HG03175 (cell line): ENCODE results near the gene EXOC4.

Experiments
- ATAC-seq: cut with Tn5 transposase; IDR thresholded peaks from one replicate; pipeline ENCODE4 v1.9.1; 2021; ENCODE audit warnings: mild to moderate bottlenecking, moderate library complexity; ENCODE audit not compliant: unreplicated experiment

The EXOC4 gene

DNA sequence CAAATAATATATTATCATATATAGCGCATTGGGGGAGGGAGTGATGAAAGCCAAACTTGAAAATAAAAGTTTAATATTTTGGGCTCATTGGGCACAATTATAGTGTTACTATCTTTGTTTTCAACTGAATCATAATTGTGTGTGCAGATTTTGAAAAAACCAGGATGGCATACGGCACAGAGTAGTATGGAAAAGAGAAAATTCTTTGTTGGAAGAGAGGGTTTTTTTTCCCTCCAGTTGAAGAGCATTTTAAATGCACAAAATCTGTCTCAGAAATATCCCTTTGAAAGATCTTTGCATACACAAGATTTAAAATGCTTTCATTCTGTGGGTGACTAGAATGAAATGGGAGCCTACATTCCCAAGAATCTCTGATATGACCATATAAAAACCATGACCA lies 269.6 kb downstream of the EXOC4 start:
- no peak for ATAC-seq

DNA sequence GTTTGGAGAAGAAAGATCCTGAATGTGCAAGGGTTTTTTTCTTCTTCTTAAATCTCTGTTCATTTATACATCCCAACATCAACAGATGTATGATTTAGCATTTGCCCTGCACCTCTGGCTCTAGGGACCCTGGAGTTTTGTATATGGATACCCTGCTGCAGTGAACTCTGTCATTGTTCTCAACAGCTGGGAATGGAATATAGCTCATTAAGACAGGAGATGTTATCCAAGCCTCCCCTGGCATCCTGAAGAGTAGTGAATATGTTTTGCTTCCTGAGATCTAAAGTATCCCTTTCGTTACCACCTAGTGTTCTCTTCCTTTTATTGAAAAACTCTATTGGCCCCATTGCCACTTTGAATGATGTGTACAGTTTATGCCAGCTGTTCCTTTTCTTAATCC lies 275.9 kb downstream of the EXOC4 start:
- no peak for ATAC-seq

DNA sequence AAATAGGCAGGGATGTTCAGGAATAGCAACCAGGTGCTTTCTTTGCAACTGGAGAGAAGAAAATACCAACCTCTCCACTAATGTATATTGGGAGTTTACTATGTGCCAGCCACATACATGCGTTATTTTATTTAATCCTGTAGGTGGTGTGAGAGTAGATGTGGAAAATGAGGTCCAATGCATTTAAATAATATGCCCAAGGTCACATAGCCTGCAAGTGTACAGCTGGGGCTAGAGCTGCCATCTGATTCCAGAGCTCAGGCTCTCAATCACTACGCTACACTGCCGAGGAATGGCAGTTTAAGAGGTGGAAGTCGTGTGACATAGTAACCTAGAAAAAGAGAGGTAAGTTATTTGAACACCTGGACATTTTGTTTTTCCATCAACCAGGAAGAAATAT lies 277.0 kb downstream of the EXOC4 start:
- no peak for ATAC-seq

DNA sequence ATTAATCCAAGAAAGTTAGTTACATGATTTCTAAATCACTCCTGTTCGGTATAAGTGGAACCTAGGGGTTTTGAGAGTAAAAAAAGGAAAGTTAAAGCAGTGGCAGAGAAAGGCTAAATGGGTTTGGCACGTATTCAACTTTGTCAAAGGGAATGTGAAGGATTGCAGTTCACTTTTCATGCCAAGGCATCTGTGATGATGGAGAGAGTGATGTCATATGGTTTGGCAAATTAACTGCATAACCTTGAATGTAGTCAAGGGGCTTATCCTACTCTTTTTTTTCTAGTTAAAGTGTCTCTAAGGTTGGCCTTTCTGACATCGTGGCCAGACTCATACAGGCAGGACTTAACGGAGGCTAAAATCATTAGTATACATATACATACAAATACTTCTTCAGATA lies 277.8 kb downstream of the EXOC4 start:
- ATAC-seq: no peak

DNA sequence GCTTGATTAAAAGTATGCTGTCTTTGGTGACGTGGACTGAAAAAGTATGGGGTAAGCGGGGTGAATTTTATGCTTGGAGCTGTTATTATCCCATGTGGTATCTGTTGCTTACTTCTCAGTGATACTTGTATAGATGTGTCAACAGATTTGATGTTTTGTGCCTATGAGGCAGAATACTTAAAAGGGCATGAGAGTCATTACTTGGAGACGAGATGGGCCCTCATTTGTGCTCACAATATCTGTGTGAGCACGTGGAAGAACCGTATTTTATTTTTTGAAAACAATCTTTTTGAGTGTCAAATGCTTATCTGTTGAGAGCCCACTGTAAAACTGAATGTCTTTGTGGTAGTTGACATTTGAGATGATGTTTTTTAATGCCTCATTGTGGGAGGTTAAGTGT lies 281.9 kb downstream of the EXOC4 start:
- ATAC-seq: no peak

DNA sequence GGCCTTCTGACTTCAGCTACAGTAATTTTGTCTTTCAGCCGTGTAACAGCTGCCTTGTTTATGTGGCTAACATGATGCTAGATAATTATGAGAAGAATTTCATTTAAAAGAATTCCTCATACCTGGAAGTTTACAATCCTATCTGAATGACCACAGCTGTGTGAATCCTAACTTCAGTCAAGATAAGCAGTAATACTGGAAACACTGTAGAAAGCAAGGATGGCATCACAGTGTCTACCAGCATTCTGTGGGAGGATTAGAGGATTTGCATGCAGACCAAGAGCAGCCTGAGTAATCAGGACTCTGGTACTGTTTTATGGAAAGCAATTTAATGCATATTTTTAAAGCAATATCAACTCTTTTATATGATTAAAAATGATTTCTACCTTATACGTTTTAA lies 282.4 kb downstream of the EXOC4 start:
- ATAC-seq: no peak

DNA sequence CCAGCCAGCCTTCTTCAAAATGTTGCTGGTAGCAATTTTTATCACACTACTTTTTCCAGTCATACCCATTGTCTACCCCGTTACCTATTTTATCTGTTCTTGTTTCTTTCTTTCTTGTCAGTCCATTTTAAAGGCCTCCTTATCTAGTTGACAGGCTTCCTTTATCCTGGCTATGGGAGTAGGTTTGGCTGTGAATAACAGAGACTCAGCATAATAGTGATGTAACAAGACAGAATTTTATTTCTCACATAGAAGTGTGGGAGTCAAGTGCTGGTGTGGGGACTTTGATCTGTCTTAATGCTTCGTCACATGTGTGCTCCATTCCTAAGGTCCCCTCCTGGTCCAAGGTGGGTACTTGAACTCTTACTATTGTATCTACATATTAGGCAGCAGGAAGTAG lies 283.6 kb downstream of the EXOC4 start:
- no peak for ATAC-seq

DNA sequence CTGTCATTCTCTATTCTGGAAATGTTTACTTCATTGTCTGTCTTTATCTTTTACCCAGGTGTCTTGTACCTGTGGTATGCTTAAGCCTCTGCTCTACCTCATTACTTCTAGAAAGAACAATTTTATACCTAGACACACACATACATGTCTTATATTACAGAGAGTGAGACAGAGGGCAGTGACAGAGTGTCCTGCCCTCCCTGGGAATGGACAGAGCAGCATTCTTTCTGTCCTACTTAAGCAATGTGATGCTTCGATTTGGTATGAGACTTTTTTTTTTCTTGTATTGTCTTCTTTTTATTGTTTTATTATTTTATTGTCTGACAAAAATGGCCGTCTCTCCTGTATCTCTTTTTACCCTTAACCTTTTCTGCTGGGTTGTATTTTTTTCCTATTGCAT lies 286.1 kb downstream of the EXOC4 start:
- ATAC-seq: no peak

DNA sequence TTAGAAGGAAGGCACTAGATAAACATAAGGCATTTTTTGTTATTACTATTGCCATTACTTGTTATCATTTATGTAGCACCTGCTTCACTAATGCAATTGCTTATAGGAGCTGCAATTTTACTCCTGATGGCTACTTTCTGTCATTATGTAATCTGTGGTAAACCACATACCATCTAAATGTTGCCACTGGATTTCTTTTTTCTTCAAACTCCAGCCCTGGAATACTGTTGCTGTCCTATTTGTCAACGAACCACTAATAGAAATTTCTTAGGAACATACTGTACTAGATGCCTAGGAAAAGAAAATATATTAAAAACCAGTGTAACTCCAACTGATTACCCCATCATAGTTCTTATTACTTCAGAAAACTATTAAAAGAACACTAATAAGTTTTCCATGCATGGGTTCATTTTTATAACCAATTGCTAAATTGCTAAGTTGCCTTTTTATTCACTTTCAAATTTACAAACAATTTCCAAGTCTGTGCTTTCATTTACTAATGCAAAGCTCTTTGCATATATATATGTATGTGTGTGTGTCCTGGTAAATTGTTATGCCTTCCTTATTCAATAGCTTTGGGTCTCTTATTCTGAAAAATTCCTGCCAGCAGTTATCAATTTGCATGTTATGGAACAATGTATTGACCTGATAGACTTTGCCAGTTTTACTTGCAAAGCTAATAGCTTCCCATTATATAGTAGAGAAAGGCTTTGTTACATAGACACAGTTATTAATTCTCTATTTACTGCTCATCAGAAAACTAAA lies 287.4 kb downstream of the EXOC4 start:
- no peak for ATAC-seq

DNA sequence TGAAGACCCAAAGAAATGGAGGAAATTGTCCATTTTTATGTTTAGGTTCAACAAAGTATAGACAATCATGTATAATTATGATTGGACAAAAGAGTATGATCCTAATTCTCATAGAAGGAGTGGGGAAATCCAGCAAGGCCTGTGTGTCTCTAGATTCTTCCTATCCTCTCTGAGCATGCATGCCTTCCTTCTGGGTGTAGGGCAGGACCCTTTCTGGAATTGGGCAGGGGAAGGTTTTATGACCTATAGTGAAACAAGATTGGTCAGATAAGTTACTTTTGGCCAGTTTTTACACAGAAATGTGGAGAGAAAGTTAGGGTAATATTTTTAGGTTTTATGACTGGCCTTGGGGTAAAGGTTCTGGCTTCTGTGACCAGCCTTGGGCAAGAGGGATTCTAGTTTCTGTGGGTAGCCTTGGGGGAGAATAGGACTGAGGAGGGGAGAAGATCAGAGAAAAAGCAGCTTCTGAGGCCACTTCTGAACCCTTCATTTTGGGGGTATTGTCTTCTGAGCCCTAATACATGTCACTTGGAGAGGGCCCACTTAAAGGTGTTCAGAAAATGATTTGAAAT lies 289.4 kb downstream of the EXOC4 start:
- no peak for ATAC-seq

DNA sequence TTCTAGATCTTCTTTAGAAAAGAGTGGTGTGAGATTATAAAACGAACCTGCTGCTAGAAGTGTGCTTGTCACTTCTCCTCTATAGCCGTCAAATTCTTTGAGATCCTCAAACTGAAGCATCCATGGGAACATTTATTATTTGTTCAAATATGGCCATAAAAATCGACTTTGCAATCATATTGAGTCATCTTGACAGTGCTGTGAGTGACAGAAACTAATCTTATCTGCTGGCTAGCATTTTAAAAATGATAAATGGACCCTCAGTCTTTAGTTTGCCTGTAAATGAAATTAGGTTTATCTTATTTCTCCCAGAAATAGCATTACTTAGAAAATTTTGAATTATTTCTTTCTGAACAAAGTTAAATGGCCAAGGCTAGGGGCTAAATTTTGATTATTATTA lies 290.8 kb downstream of the EXOC4 start:
- no peak for ATAC-seq

DNA sequence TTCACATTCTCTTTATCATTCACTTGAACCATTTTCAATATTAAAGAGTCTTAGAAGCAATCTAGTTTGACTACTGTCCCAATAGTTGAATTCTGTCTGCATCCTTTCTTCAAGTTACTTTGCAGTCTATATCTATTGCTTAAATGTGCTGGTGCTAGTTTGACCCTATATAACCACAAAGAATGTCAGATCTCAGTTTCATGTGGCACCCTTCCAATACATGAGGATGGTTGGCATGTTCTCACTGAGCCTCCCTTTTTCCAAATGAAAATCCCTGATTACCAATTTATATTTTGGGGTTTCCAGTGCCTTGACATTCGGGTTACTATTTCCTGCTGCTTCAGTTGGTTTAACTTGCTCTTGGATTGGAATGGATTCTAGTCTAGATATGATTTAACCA lies 292.7 kb downstream of the EXOC4 start:
- ATAC-seq: no peak

DNA sequence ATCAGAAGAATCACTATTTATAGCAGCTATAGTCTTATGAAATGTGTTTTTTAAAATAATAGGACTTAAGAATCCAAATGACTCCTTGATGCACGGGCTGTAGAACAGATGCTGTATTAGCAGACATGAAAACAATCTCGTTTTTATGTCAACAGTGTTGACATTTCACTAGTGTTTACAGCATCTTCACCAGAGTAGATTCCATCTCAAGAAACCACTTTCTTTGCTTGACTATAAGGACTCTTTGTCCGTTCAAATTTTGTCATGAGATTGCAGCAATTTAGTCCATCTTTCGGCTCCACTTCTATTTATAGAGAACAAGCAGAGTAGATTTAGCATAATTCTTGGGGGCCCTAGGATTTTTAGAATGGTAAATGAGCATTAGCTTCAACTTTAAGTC lies 295.1 kb downstream of the EXOC4 start:
- ATAC-seq: no peak

DNA sequence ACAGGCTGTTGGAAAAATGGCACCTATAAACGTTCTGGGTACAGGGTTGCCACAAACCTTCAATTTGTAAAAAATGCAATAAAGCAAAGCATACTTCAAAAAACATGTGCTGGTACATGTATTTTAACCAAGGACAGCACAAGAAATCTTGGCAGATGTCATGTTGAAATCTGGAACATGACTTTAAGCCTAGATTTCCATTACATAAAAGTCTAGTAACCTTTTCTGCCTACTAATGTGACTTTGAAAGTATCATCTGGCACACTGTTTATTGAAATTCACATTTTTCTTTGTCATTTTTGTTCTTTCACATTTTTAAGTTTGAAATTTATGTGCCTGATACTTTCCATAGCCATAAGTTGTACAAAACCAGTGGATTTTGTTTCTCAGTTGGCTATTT lies 296.8 kb downstream of the EXOC4 start:
- ATAC-seq: no peak

DNA sequence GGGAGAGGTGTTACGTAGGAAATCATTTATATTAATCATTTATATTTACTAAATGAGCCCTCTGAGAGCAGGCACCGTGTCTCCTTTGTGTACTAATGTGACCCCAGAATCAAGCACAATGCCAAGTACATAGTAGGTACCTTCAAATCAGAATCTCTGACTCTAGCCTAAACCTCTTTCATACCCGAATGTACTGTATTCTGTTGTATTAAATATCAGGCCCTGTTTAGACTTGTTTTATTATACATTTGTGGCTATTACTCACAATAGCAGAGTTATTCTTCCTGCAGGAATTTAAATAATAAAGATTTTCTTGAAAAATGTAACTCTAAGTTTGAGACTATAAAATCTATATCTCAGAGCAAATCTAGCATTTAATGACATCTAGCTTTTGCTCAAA lies 297.3 kb downstream of the EXOC4 start:
- ATAC-seq: no peak

DNA sequence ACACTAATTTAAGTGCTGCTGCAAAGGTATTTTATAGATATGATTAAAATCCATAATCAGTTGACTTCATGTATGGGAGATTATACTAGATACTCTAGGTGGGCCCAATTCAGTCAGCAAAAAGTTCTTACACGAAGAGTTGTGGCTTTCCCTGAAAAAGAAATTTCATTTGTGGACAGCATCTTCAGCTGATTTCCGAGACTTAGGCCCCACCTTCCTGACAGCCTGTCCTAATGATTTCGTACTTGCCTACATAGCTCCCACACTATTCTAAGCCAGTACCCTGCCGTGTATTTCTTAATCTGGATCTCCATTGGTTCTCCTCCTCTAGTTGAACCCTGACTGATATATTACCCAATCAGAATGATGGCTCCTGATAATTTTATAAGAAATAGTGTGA lies 297.9 kb downstream of the EXOC4 start:
- no peak for ATAC-seq

DNA sequence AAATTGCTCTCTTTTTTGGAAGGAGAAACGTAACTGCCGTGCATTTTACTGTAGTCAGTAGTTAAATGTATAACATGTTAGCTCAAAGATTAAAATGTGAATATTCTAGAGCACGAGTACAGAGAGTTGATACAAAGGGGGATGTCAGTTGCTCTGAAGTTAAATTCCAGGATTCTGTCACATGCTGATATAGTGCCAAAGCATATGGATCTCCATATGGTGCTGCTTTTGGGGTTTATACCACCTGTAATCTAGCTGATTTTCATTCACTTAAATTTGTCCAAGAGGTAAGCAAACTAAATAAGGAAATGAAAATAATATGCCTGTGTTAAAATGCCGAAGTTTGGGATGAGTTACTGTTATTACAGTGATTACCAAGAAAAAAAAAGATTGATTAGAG lies 298.6 kb downstream of the EXOC4 start:
- no peak for ATAC-seq

DNA sequence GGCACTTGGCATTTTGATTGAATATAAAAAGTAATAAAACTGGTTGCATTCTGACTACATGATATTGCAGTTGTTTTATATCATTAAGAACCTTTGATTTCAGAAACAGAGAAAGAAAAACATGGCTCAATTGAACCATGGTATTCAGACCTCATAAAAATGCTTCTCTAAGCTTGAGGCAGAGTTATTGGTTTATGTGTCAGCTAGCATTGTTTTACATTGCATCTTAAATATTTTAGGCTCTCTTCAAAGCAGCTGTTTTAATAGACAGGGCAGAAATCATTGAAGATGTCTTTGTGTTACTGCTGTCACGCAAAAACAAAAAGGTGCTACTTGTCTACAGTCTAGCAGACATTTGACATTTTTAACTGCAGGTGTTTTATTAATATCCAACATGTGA lies 299.2 kb downstream of the EXOC4 start:
- ATAC-seq: no peak

DNA sequence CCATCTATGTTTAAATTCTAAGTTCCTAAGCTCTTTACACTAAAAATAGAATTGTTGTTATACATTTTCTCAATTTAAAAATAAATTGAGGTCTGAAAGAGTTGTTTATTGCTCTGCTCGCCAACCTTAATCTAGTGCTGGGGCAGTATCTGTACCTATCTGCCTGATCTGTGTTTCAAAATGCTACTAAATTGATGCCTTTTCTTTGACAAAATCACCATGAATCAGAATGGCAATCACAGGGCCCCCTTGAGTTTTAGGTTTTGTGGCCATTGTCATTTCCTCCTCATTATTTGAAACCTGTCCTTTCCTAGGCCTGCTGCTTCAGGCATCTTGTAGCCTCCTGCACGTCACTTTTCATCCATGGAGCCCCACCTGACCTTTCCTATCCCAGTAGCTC lies 301.5 kb downstream of the EXOC4 start:
- no peak for ATAC-seq

DNA sequence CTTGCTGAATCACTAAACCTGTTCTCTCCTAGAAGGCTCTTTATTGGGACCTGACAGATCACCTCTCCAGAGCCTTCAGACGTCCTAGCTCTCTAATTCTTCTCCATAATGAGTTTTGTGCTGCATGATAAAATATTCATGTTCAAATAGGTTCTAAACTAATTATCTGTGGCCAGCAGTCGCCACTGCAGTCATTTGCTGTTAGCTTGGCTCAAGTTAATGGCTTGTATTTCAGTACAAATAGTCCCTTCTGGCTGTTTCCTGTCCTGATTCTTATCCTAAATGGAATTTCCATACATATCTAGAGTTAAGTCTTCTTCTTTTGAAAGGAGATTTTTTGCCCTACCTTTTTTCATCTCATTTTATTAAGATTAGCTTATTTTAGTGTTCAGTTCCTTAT lies 303.2 kb downstream of the EXOC4 start:
- ATAC-seq: no peak

DNA sequence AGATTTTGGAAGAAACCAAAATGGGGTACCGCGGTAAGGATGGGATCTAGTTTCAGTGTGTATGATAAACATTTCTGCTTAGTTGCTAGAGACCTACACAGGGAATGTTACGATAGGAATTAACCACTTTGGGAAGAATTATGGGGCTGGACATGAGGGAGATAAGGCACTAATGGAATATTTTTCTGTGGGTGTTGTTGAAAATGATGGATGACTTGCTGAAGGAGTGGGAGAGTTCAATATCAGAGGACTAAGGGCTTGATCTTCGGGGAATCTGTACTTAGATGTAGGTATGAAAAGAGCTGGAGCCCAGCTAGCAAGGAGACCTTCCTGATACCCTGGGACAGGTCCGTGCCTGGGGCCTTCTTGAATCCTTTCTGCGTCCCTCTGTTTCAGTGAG lies 303.7 kb downstream of the EXOC4 start:
- no peak for ATAC-seq

DNA sequence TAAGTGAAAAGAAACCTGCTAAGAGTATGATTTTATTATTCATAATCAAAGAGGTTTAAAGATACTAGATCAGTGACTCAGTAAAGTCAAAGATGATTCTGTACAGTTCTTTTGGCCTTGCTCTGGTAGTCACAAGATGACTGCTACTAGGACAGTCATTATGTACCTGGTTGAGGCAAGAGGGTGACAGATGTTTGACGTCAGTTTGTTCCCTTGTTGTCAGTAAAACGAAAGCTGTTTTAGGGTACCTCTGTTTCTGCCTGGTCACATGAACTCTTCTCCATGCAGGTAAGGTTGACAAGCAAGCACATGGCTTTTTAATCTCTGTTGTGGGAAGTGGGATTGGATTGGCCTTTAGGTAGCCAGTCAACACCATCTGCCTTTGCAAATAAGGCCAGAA lies 308.0 kb downstream of the EXOC4 start:
- ATAC-seq: no peak

DNA sequence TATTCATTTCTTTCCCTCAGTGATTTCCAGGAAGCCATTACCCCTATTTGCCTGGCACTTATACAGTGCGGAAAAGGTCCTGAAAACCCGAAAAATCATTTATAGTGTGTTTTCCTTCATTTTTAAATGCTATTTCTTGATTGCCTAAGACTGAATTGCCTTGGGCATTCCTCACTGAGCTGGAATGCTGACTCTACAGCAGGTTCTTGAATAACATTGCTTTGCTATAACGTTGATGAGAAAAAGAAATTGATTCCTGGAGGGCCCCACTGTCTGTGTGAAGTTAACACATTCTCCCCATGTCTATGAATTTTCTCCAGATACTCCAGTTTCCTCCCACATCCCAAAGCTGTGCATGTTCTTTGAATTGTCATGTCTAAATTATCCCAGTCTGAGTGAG lies 308.5 kb downstream of the EXOC4 start:
- ATAC-seq: no peak
